SU-DHL-6 (cell line): ENCODE results near the gene DOCK3.
"Not testable (repeated sequence)": the region's sequence is repeated elsewhere in the genome, so short reads cannot be mapped to it uniquely, and the experiment has no call there.

Source experiments
- H2AFZ ChIP-seq: fragments of 200-600 bp; sonication (generic); 2 replicates; pipeline ENCODE4 v1.6.1; 2014; ENCODE audit warnings: low read depth, mild to moderate bottlenecking, moderate library complexity, mixed read lengths, antibody characterized with exemption, low read length; ENCODE audit not compliant: severe bottlenecking
- H3F3A ChIP-seq: fragments of 200-600 bp; shearing (Covaris generic); 2 replicates; pipeline ENCODE4 v1.6.0; 2016; ENCODE audit warnings: antibody characterized with exemption, mild to moderate bottlenecking; ENCODE audit not compliant: insufficient read depth
- H3K27ac ChIP-seq: fragments of 200-600 bp; sonication (generic); 2 replicates; pipeline ENCODE4 v1.5.1; 2016; ENCODE audit warnings: low read depth, mild to moderate bottlenecking, low read length, moderate library complexity, mixed read lengths
- H3K27me3 ChIP-seq: fragments of 200-600 bp; sonication (generic), shearing (Covaris generic); 2 replicates; pipeline ENCODE4 v1.6.0; 2014; ENCODE audit warnings: mild to moderate bottlenecking, low read length
- H3K36me3 ChIP-seq: fragments of 200-600 bp; sonication (generic); 2 replicates; pipeline ENCODE4 v1.6.1; 2014; ENCODE audit warnings: mild to moderate bottlenecking, low read length, mixed read lengths
- H3K4me2 ChIP-seq: fragments of 300-600, 200-600 bp; shearing (Covaris generic), sonication (generic); 2 replicates; pipeline ENCODE4 v1.6.0; 2014; ENCODE audit warnings: low read length, low read depth, mild to moderate bottlenecking; ENCODE audit not compliant: poor library complexity, severe bottlenecking
- H3K4me3 ChIP-seq: fragments of 200-600 bp; sonication (generic); 2 replicates; pipeline ENCODE4 v1.5.1; 2014; ENCODE audit warnings: antibody characterized with exemption, low read length, mild to moderate bottlenecking, mixed read lengths; ENCODE audit not compliant: insufficient read depth, poor library complexity, severe bottlenecking
- H3K79me2 ChIP-seq: fragments of 200-600 bp; sonication (generic); 2 replicates; pipeline ENCODE4 v1.6.1; 2014; ENCODE audit warnings: mild to moderate bottlenecking, low read length, moderate library complexity; ENCODE audit not compliant: insufficient read depth
- H3K9ac ChIP-seq: fragments of 200-600 bp; sonication (generic); 2 replicates; pipeline ENCODE4 v1.7.0; 2014; ENCODE audit warnings: mild to moderate bottlenecking, low read length
- H3K9me2 ChIP-seq: fragments of 200-600 bp; sonication (generic); replicated peaks from 2 replicates; pipeline ENCODE4 v1.6.1; 2014; ENCODE audit warnings: low read length; ENCODE audit not compliant: insufficient read depth
- H3K9me3 ChIP-seq: fragments of 200-600 bp; sonication (generic); 2 replicates; pipeline ENCODE4 v1.6.1; 2014; ENCODE audit warnings: low read length, mixed read lengths; ENCODE audit not compliant: insufficient read depth
- H4K20me1 ChIP-seq: fragments of 200-600 bp; sonication (generic); 2 replicates; pipeline ENCODE4 v1.6.1; 2014; ENCODE audit warnings: low read depth, mild to moderate bottlenecking, antibody characterized with exemption, low read length, moderate library complexity, mixed read lengths
- CTCF ChIP-seq: fragments of 200-600 bp; sonication (generic); IDR thresholded peaks from one replicate; pipeline ENCODE4 v1.5.1; 2017; ENCODE audit warnings: antibody characterized with exemption, mild to moderate bottlenecking, low read length, moderate library complexity; ENCODE audit not compliant: insufficient read depth, poor library complexity, severe bottlenecking
- EZH2phosphoT487 ChIP-seq: fragments of 200-600 bp; sonication (generic), shearing (Covaris generic); conservative IDR thresholded peaks from 2 replicates; pipeline ENCODE4 v1.6.1; 2018; ENCODE audit warnings: mild to moderate bottlenecking, antibody characterized with exemption, low read length, moderate library complexity, mixed read lengths

The DOCK3 gene

GRCh38 chr3:51242939-51243338 lies 568.2 kb downstream of the DOCK3 start:
- H3K27ac ChIP-seq, result no peak overlapping the region
- no peak overlapping the region for H3K9ac ChIP-seq
- no peaks in the 10 kb centered on the region for H3K36me3 ChIP-seq
- H3K4me3 ChIP-seq, result no peak overlapping the region
- no peak overlapping the region for H2AFZ ChIP-seq
- H3K27me3 ChIP-seq, result no peaks in the 10 kb centered on the region
- H3F3A ChIP-seq, result no peaks in the 10 kb centered on the region
- no peak overlapping the region for H3K4me2 ChIP-seq
- H3K9me2 ChIP-seq, result no peaks in the 10 kb centered on the region
- H3K79me2 ChIP-seq, result no peaks in the 10 kb centered on the region
- no peak for TF ChIP-seq EZH2phosphoT487
- TF ChIP-seq CTCF, result no peak
- H3K9me3 ChIP-seq, result no peaks in the 10 kb centered on the region
- no peaks in the 10 kb centered on the region for H4K20me1 ChIP-seq

DNA sequence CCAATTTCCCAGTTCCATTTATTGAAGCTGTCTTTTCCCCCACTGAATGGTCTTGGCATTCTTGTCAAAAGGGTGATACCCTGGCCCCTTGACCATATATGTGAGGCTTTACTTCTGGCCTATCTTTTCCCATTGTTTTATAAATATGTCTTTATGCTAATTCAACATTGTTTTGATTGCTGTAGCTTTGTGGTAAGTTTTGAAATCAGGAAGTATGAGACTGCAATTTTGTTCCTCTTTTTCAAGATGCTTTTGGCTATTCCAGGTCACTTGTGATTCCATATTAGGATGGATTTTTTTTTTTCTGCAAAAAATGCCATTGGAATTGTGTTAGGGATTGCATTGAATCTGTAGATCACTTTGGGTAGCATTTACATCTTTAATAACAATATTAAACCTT lies 569.2 kb downstream of the DOCK3 start:
- H3K9ac ChIP-seq, result no peak overlapping the region
- H3F3A ChIP-seq, result no peaks in the 10 kb centered on the region
- no peak overlapping the region for H3K4me2 ChIP-seq
- no peaks in the 10 kb centered on the region for H3K9me2 ChIP-seq
- TF ChIP-seq CTCF (no peak), EZH2phosphoT487 (no peak)
- H3K27me3 ChIP-seq, result no peaks in the 10 kb centered on the region
- H3K36me3 ChIP-seq, result no peaks in the 10 kb centered on the region
- H3K4me3 ChIP-seq, result no peak overlapping the region
- no peaks in the 10 kb centered on the region for H4K20me1 ChIP-seq
- H3K27ac ChIP-seq, result no peak overlapping the region
- no peak overlapping the region for H2AFZ ChIP-seq
- no peaks in the 10 kb centered on the region for H3K9me3 ChIP-seq
- H3K79me2 ChIP-seq, result no peaks in the 10 kb centered on the region

GRCh38 chr3:51245867-51246266 lies 571.1 kb downstream of the DOCK3 start:
- TF ChIP-seq EZH2phosphoT487 (no peak), CTCF (no peak)
- no peaks in the 10 kb centered on the region for H3K9me2 ChIP-seq
- H3F3A ChIP-seq, result no peaks in the 10 kb centered on the region
- H3K79me2 ChIP-seq, result no peaks in the 10 kb centered on the region
- H3K9me3 ChIP-seq, result no peaks in the 10 kb centered on the region
- no peak overlapping the region for H2AFZ ChIP-seq
- no peaks in the 10 kb centered on the region for H4K20me1 ChIP-seq
- H3K4me2 ChIP-seq, result no peak overlapping the region
- H3K36me3 ChIP-seq, result no peaks in the 10 kb centered on the region
- no peak overlapping the region for H3K4me3 ChIP-seq
- no peaks in the 10 kb centered on the region for H3K27me3 ChIP-seq
- no peak overlapping the region for H3K9ac ChIP-seq
- no peak overlapping the region for H3K27ac ChIP-seq

GRCh38 chr3:51257870-51258269 lies 583.1 kb downstream of the DOCK3 start:
- Histone ChIP-seq H2AFZ (no peak overlapping the region), H3K9me3 (no peaks in the 10 kb centered on the region), H3K27me3 (no peaks in the 10 kb centered on the region), H3K4me2 (no peak overlapping the region), H3K36me3 (no peaks in the 10 kb centered on the region), H3K4me3 (no peak overlapping the region), H4K20me1 (no peaks in the 10 kb centered on the region), H3F3A (no peaks in the 10 kb centered on the region), H3K9ac (no peak overlapping the region), H3K27ac (no peak overlapping the region), H3K9me2 (no peaks in the 10 kb centered on the region), H3K79me2 (no peaks in the 10 kb centered on the region)
- no peak for TF ChIP-seq CTCF
- TF ChIP-seq EZH2phosphoT487, result no peak

- H3K36me3 ChIP-seq, H3K27ac ChIP-seq, H3K79me2 ChIP-seq, H3K9me2 ChIP-seq, H3K27me3 ChIP-seq, H3K9me3 ChIP-seq, H3K9ac ChIP-seq, H3K4me3 ChIP-seq, H3F3A ChIP-seq, H3K4me2 ChIP-seq, H2AFZ ChIP-seq, H4K20me1 ChIP-seq: not testable (repeated sequence)
Observed at GRCh38 chr3:51264166-51264565, 589.4 kb downstream of the DOCK3 start.
